GM12878 (cell line): Measurements from ENCODE around the gene MEG3.

Experiments
- CTCF ChIP-seq, 3 experiments: IDR thresholded peaks in 2 of 3; conservative IDR thresholded peaks in 1 of 3; 2 replicates each; pipeline ENCODE4 v1.5.1; 2011; ENCODE audit warnings: low read depth in 3 of 3, low read length in 3 of 3, mild to moderate bottlenecking in 3 of 3, control low read depth in 2 of 3, moderate library complexity in 2 of 3, inconsistent platforms in 1 of 3, mixed read lengths in 1 of 3; ENCODE audit not compliant: control insufficient read depth in 2 of 3, insufficient read depth in 1 of 3; ENCODE audit errors: extremely low read depth in 1 of 3
- CUX1 ChIP-seq: IDR thresholded peaks from 2 replicates; pipeline ENCODE4 v1.6.1; 2012; ENCODE audit warnings: improper control_type of control experiment, low read depth, low read length; ENCODE audit not compliant: insufficient replicate concordance
- EP300 ChIP-seq, 2 experiments: fragments of 150-350 bp in 1 of 2; IDR thresholded peaks; 2 replicates each; pipeline ENCODE4 v1.6.1; 2011 to 2012; ENCODE audit warnings: low read depth in 2 of 2, low read length in 2 of 2, borderline replicate concordance in 1 of 2, improper control_type of control experiment in 1 of 2, inconsistent platforms in 1 of 2; ENCODE audit not compliant: control insufficient read depth in 1 of 2
- MAX ChIP-seq: IDR thresholded peaks from 2 replicates; pipeline ENCODE4 v1.6.1; 2012; ENCODE audit warnings: low read depth, low read length, improper control_type of control experiment
- RAD21 ChIP-seq: IDR thresholded peaks from 2 replicates; pipeline ENCODE4 v1.6.1; 2011; ENCODE audit warnings: mild to moderate bottlenecking, low read depth, low read length, moderate library complexity; ENCODE audit not compliant: insufficient read depth
- TAF1 ChIP-seq: IDR thresholded peaks from 2 replicates; pipeline ENCODE4 v1.6.1; 2011; ENCODE audit warnings: mild to moderate bottlenecking, low read depth, low read length, borderline replicate concordance
- TCF7 ChIP-seq: IDR thresholded peaks from 2 replicates; pipeline ENCODE4 v1.6.1; 2014; ENCODE audit warnings: antibody characterized with exemption, borderline replicate concordance
- ZNF24 ChIP-seq: fragments of 450-650 bp; IDR thresholded peaks from 2 replicates; pipeline ENCODE4 v1.6.1; 2017; ENCODE audit warnings: antibody characterized with exemption, mild to moderate bottlenecking
- ZZZ3 ChIP-seq: IDR thresholded peaks from 2 replicates; pipeline ENCODE4 v1.6.1; 2011; ENCODE audit warnings: low read depth; ENCODE audit not compliant: control insufficient read depth, insufficient read length

GRCh38 chr14:100781952-100782351, 44.0 kb upstream of the MEG3 start:
- TF ChIP-seq CTCF (IDR thresholded peaks at IDR 0.05 in 2 of 3, conservative IDR thresholded peaks at IDR 0.05 in 1 of 3; ENCODE audit: control insufficient read depth in 2 of 3, extremely low read depth in 1 of 3, insufficient read depth in 1 of 3, low read depth in 3 of 3, low read length in 3 of 3) = no peak
- TF ChIP-seq MAX = no peak
- TF ChIP-seq TCF7 = no peak
- no peak for TF ChIP-seq ZNF24
- TF ChIP-seq ZZZ3 = no peak
- no peak for TF ChIP-seq CUX1
- no peak for TF ChIP-seq TAF1
- TF ChIP-seq EP300 (IDR thresholded peaks at IDR 0.05; ENCODE audit: borderline replicate concordance in 1 of 2, control insufficient read depth in 1 of 2, low read depth in 2 of 2, low read length in 2 of 2) = no peak
- TF ChIP-seq RAD21 = no peak
